PC-3 (cell line): ENCODE measurements around the gene NOL4L. TPM values are rescaled to one million over a fixed set of nuclear protein-coding genes. Genes with fewer than 3 reads are reported as not detected.

Source experiments
- ATAC-seq: fragments of 200-7000 bp; cut with Tn5 transposase; 2 replicates; pipeline ENCODE4 v1.9.1; 2020; ENCODE audit warnings: mild to moderate bottlenecking, moderate library complexity
- BruUV-seq: library from RNA; stranded (reverse); fragments of 400-500 nt; replicated peaks from 2 replicates; lab custom pipeline; 2021; lab: Mats Ljungman, UMichigan
- CTCF ChIA-PET: fragments of 300-600 bp; sonication (Branson Sonifier 250); formaldehyde crosslinking; loops from one replicate; lab custom pipeline; 2022; ENCODE audit warnings: antibody characterized with exemption; lab: Charles Lee
- POLR2A ChIA-PET: fragments of 300-600 bp; sonication (Branson Sonifier 250); formaldehyde crosslinking; loops from one replicate; lab custom pipeline; 2022; ENCODE audit warnings: antibody characterized with exemption; ENCODE audit not compliant: unreplicated experiment; lab: Charles Lee
- DNase-seq: peaks from one replicate; pipeline ENCODE4 v3.0.0-alpha.2; 2015
- H2AFZ ChIP-seq: fragments of 300-600 bp; sonication (generic); 2 replicates; pipeline ENCODE4 v1.6.0; 2016; ENCODE audit warnings: antibody characterized with exemption, low read length
- H3F3A ChIP-seq: fragments of 300-600 bp; sonication (generic); one replicate; pipeline ENCODE4 v1.6.0; 2017; ENCODE audit warnings: antibody characterized with exemption, low read length, control low read depth, mild to moderate bottlenecking; ENCODE audit not compliant: unreplicated experiment
- H3K27ac ChIP-seq: fragments of 300-600 bp; sonication (generic); 2 replicates; pipeline ENCODE4 v1.5.1; 2016; ENCODE audit warnings: mild to moderate bottlenecking, low read length
- H3K27me3 ChIP-seq: fragments of 300-600 bp; sonication (generic); 2 replicates; pipeline ENCODE4 v1.6.1; 2016; ENCODE audit warnings: low read length, mixed read lengths
- H3K36me3 ChIP-seq: fragments of 300-600 bp; sonication (generic); 2 replicates; pipeline ENCODE4 v1.6.1; 2016; ENCODE audit warnings: low read depth, mixed run types, low read length, mixed read lengths
- H3K4me1 ChIP-seq: fragments of 300-600 bp; sonication (generic); 2 replicates; pipeline ENCODE4 v1.5.1; 2016; ENCODE audit warnings: low read length; ENCODE audit not compliant: insufficient read depth
- H3K4me2 ChIP-seq: fragments of 300-600 bp; sonication (generic); 2 replicates; pipeline ENCODE4 v1.6.0; 2016; ENCODE audit warnings: low read length
- H3K4me3 ChIP-seq: fragments of 300-600 bp; sonication (generic); 2 replicates; pipeline ENCODE4 v1.5.1; 2016; ENCODE audit warnings: mild to moderate bottlenecking, low read length, mixed read lengths
- H3K79me2 ChIP-seq: fragments of 300-600 bp; sonication (generic); 2 replicates; pipeline ENCODE4 v1.6.1; 2017; ENCODE audit warnings: low read length, mixed read lengths
- H3K9ac ChIP-seq: fragments of 300-600 bp; sonication (generic); 2 replicates; pipeline ENCODE4 v1.6.0; 2016; ENCODE audit warnings: mild to moderate bottlenecking, low read length
- H3K9me2 ChIP-seq: fragments of 300-600 bp; sonication (generic); replicated peaks from 2 replicates; pipeline ENCODE4 v1.6.1; 2016; ENCODE audit warnings: mixed run types, low read length, mixed read lengths
- H3K9me3 ChIP-seq: fragments of 300-600 bp; sonication (generic); 2 replicates; pipeline ENCODE4 v1.6.1; 2016; ENCODE audit warnings: low read length, mixed read lengths
- H4K20me1 ChIP-seq: fragments of 300-600 bp; sonication (generic); 2 replicates; pipeline ENCODE4 v1.6.1; 2016; ENCODE audit warnings: low read length, mixed read lengths
- CTCF ChIP-seq: fragments of 300-600 bp; sonication (generic); conservative IDR thresholded peaks from 2 replicates; pipeline ENCODE4 v1.5.1; 2017; ENCODE audit warnings: antibody characterized with exemption, low read depth, mild to moderate bottlenecking, low read length
- EZH2 ChIP-seq: fragments of 300-600 bp; sonication (generic); IDR thresholded peaks from one replicate; pipeline ENCODE4 v1.6.1; 2017; ENCODE audit warnings: antibody characterized with exemption, mild to moderate bottlenecking, low read length; ENCODE audit not compliant: unreplicated experiment
- EZH2phosphoT487 ChIP-seq: fragments of 300-600 bp; sonication (generic); IDR thresholded peaks from 2 replicates; pipeline ENCODE4 v1.6.1; 2018; ENCODE audit warnings: mild to moderate bottlenecking, antibody characterized with exemption, low read length, borderline replicate concordance
- intact Hi-C: fragments of 100-400 bp; cut with micrococcal nuclease; formaldehyde crosslinking; loops from 2 replicates; pipeline ENCODE4 v1.9.0; 2023
- total RNA-seq: library from RNA; depleted of rRNA; stranded (reverse); fragments of >200 nt; gene quantifications from 2 replicates; pipeline ENCODE4 v1.2.3, GENCODE V29; 2014

The NOL4L gene
- total RNA-seq, 1 experiment from 2014 or later: 7.3 TPM

GRCh38 chr20:32477594-32478512 lies 107.3 kb downstream of the NOL4L start:
- DNase-seq: no peak
- no peaks in the 10 kb centered on the region for H3K36me3 ChIP-seq
- H3K9ac ChIP-seq: no peak overlapping the region
- intact Hi-C loops: no loop called here
- TF ChIP-seq EZH2phosphoT487 (no peak), EZH2 (no peak), CTCF (no peak)
- no peak overlapping the region for H3K27ac ChIP-seq
- CTCF ChIA-PET: no interaction called here
- BruUV-seq: no TSS peak
- peaks cover 41% of the 10 kb centered on the region for H3K79me2 ChIP-seq
- no peak for ATAC-seq
- H3K27me3 ChIP-seq: no peaks in the 10 kb centered on the region
- H4K20me1 ChIP-seq: no peaks in the 10 kb centered on the region
- H3K9me2 ChIP-seq: no peaks in the 10 kb centered on the region
- POLR2A ChIA-PET: no interaction called here
- H2AFZ ChIP-seq: no peak overlapping the region
- no peaks in the 10 kb centered on the region for H3K9me3 ChIP-seq
- no peak overlapping the region for H3K4me3 ChIP-seq
- H3F3A ChIP-seq: no peaks in the 10 kb centered on the region
- no peak overlapping the region for H3K4me2 ChIP-seq
- H3K4me1 ChIP-seq: peaks cover 22% of the 10 kb centered on the region

- H3K27me3 ChIP-seq: no peaks in the 10 kb centered on the region
- BruUV-seq: no TSS peak
- intact Hi-C loops: no loop called here
- no peak overlapping the region for H3K27ac ChIP-seq
- DNase-seq: no peak
- H4K20me1 ChIP-seq: no peaks in the 10 kb centered on the region
- H3K4me1 ChIP-seq: peaks cover 22% of the 10 kb centered on the region
- CTCF ChIA-PET: no interaction called here
- no peak overlapping the region for H2AFZ ChIP-seq
- no peak for ATAC-seq
- H3K9ac ChIP-seq: no peak overlapping the region
- H3K79me2 ChIP-seq: peaks cover 37% of the 10 kb centered on the region
- H3F3A ChIP-seq: no peaks in the 10 kb centered on the region
- no peak for TF ChIP-seq EZH2phosphoT487
- TF ChIP-seq EZH2: no peak
- H3K9me3 ChIP-seq: no peaks in the 10 kb centered on the region
- no peaks in the 10 kb centered on the region for H3K9me2 ChIP-seq
- no peak overlapping the region for H3K4me2 ChIP-seq
- H3K36me3 ChIP-seq: no peaks in the 10 kb centered on the region
- H3K4me3 ChIP-seq: no peak overlapping the region
- POLR2A ChIA-PET: no interaction called here
Measured at GRCh38 chr20:32476684-32477593, 108.2 kb downstream of the NOL4L start.

GRCh38 chr20:32474967-32475811 lies 109.9 kb downstream of the NOL4L start:
- POLR2A ChIA-PET: interaction anchor here (0.6 to 0.7 kb wide), 2 partner anchors 34 to 1638 kb away, joined by 3 read pairs; no protein-coding TSS in a partner anchor
- H3K79me2 ChIP-seq: peaks cover 27% of the 10 kb centered on the region

More at GRCh38 chr20:32474967-32475811, 109.9 kb downstream of the NOL4L start:
- Histone ChIP-seq H3F3A (no peaks in the 10 kb centered on the region), H3K4me1 (peaks cover 22% of the 10 kb centered on the region), H3K27me3 (no peaks in the 10 kb centered on the region), H2AFZ (peak overlapping the region; percentile 81), H3K4me2 (peak overlapping the region; percentile 86), H3K36me3 (no peaks in the 10 kb centered on the region), H3K9ac (peak overlapping the region; percentile 74), H3K4me3 (peak overlapping the region; percentile 51), H3K9me3 (no peaks in the 10 kb centered on the region), H3K9me2 (no peaks in the 10 kb centered on the region), H4K20me1 (no peaks in the 10 kb centered on the region), H3K27ac (peak overlapping the region; percentile 83)
- ATAC-seq: peak; percentile 92
- CTCF ChIA-PET: interaction anchor here (0.6 to 1.3 kb wide), 3 partner anchors 22 to 232 kb away, joined by 3 to 6 read pairs (median 3); no protein-coding TSS in a partner anchor
- peak; percentile 84 for DNase-seq
- BruUV-seq: TSS peak; percentile 10
- intact Hi-C loops: no loop called here
- TF ChIP-seq CTCF (no peak), EZH2phosphoT487 (no peak), EZH2 (no peak)
